Right lobe of liver (tissue), 6 donors: ENCODE results near the gene CORO2B. TPM values are rescaled to one million over a fixed set of nuclear protein-coding genes. Genes with fewer than 3 reads are reported as not detected.

Source experiments
- ATAC-seq, 4 donors: fragments of 200-7000 bp; cut with Tn5 transposase; one replicate each; pipeline ENCODE4 v1.9.1; 2020; ENCODE audit warnings: mild to moderate bottlenecking in 4 of 4, moderate library complexity in 4 of 4
- DNase-seq, 3 donors: peaks; one replicate each; pipeline ENCODE4 v3.0.0-alpha.2; 2020
- H3K27ac ChIP-seq, 3 donors: fragments of 200-600 bp; one replicate each; pipeline ENCODE4 v1.8.0; 2022
- H3K27me3 ChIP-seq, 2 donors: fragments of 200-600 bp; one replicate each; pipeline ENCODE4 v1.8.0; 2022
- H3K36me3 ChIP-seq, 4 donors: fragments of 200-600 bp; sonication (generic) in 1 of 4; one replicate each; pipeline versions ENCODE4 v1.5.1 to v1.8.0; 2017 to 2022; ENCODE audit warnings: control low read depth in 1 of 4
- H3K4me1 ChIP-seq, 4 donors: fragments of 200-600 bp; sonication (generic) in 1 of 4; one replicate each; pipeline versions ENCODE4 v1.5.1 to v1.8.0; 2017 to 2022; ENCODE audit warnings: control low read depth in 1 of 4
- H3K4me3 ChIP-seq, 3 donors: fragments of 200-600 bp; one replicate each; pipeline ENCODE4 v1.8.0; 2022
- H3K9me3 ChIP-seq, 4 donors: fragments of 200-600 bp; sonication (generic) in 1 of 4; one replicate each; pipeline versions ENCODE4 v1.5.1 to v1.8.0; 2017 to 2022; ENCODE audit warnings: control low read depth in 1 of 4
- POLR2A ChIP-seq: fragments of 450-650 bp; IDR thresholded peaks from one replicate; pipeline ENCODE4 v1.6.1; 2017; ENCODE audit warnings: antibody characterized with exemption, mild to moderate bottlenecking
- WGBS: methylation state at CpG from one replicate; pipeline ENCODE4 v1.1.6; 2018; ENCODE audit warnings: low coverage, low lambda C conversion rate; ENCODE audit not compliant: insufficient coverage; ENCODE audit errors: missing lambda C conversion rate; 5-methylcytosine and 5-hydroxymethylcytosine counted together
- intact Hi-C, 2 donors: fragments of 100-400 bp; cut with DNase I; formaldehyde crosslinking; loops; one replicate each; pipeline versions ENCODE4 v1.11.2 to v1.14.1; 2022
- total RNA-seq, 6 experiments: library from RNA; depleted of rRNA in 2 of 6; stranded (reverse); fragments of >200 nt in 2 of 6; fragmentation: NEBNext Ultra II Directional in 3 of 6; extraction: Animal tissue kit (Norgen Biotek cat#: 25700) in 3 of 6; gene quantifications; one replicate each; pipeline versions ENCODE4 v1.1.0 to v1.2.4, GENCODE V29; 2016 to 2023
- TF ChIP-seq, protein P1 (sequence below), 4 donors: fragments of 200-600 bp in 3 of 4; fragments of 450-650 bp in 1 of 4; IDR thresholded peaks; one replicate each; pipeline versions ENCODE4 v1.5.1 to v1.8.0; 2016 to 2022; ENCODE audit warnings: antibody characterized with exemption in 4 of 4, mild to moderate bottlenecking in 2 of 4
- donor health status: DM: no; HTN: yes; CAD: no.
- donor health status: DM: no; HTN: no; CAD: no.
- donor health status: DM: no; HTN: no; CAD: no.
- donor health status: DM: no; HTN: yes; CAD: no.
- donor health status: DM: no; HTN: yes; CAD: no.

CORO2B gene
- total RNA-seq, 6 experiments from 2014 or later = 0.18 to 0.68 (median 0.41) TPM

DNA sequence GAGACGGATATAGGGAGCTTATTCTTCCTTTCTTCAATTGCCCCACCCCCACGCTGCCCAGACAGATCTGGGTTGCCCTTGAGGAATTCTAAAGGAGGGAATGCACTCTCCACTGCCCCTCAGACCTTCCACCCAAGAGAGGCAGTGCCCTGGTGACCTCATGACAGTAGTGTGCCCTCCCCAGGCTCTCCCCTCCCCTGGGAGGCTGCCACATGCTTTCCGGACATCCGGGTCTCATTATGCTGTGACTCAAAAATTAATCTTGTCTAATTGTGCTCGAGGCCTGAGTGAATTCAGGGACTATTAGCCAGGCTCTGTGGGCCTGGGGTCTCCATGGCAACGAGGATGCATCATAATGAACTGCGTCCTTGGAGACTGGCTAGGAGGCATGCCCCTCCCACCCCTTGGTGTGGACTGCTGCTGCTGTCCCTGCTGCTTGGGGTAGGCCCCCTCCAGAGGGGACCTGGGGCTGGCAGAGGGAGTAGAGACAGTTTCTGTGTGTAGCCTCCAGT lies 20.8 kb downstream of the CORO2B start:
- Histone ChIP-seq H3K27ac (no peak overlapping the region), H3K9me3 (no peaks in the 10 kb centered on the region), H3K4me1 (no peaks in the 10 kb centered on the region), H3K36me3 (no peaks in the 10 kb centered on the region), H3K27me3 (no peaks in the 10 kb centered on the region), H3K4me3 (no peak overlapping the region)
- DNase-seq (peak in 1 of 3 donors; percentile 15), ATAC-seq (no peak)
- intact Hi-C loops = no loop called here
- TF ChIP-seq, protein P1, sequence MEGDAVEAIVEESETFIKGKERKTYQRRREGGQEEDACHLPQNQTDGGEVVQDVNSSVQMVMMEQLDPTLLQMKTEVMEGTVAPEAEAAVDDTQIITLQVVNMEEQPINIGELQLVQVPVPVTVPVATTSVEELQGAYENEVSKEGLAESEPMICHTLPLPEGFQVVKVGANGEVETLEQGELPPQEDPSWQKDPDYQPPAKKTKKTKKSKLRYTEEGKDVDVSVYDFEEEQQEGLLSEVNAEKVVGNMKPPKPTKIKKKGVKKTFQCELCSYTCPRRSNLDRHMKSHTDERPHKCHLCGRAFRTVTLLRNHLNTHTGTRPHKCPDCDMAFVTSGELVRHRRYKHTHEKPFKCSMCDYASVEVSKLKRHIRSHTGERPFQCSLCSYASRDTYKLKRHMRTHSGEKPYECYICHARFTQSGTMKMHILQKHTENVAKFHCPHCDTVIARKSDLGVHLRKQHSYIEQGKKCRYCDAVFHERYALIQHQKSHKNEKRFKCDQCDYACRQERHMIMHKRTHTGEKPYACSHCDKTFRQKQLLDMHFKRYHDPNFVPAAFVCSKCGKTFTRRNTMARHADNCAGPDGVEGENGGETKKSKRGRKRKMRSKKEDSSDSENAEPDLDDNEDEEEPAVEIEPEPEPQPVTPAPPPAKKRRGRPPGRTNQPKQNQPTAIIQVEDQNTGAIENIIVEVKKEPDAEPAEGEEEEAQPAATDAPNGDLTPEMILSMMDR (IDR thresholded peaks at IDR 0.05) = no peak
- no peak for TF ChIP-seq POLR2A
- 56% methylated on average over 7 of the region's 7 CpGs for WGBS

DNA sequence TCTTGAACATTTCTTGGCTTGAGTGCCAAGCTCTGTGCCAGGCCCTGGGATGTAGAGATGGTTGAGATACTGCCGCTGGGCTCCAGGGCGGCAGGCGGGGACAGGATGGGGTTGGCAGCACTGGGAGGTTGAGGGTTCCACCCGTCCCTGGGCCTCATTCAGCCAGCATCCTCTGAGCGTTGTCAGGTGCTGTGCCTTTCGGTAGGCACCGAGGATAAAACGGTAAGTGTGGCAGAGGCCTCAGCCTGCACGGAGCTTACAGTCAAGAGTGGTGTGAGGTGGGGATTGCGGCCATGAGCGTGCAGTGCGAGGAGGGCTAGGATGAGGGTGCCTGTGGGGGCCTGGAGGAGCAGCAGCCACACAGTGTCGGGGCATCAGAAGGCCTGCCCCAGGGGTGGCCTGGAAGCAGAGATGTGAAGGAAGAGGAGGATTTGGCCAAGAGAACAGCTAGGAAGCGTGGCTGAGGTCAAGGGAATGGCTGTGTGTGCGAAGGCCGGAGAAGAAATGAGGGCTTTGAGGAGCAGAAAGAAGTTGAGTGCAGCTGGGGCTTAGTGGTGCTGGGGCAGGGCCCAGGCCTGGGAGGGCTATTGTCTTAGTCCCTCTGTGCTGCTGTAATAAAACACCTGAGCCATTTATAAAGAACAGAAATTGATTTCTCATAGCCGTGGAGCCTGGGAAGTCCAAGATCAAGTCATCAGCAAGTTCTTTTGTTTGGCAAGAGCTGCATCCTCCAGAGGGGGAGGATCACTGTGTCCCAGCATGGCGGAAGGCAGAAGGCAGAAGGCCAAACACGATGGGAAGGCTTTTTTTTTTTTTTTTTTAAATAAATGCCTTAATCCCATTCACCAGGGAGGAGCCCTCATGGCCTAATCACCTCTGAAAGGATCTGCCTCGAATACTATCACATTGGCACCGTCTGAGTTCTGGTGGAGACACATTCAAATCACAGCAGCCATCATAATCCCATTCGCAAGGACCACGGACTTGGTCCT lies 22.7 kb downstream of the CORO2B start:
- Histone ChIP-seq H3K4me3 (no peak overlapping the region), H3K27ac (no peak overlapping the region), H3K9me3 (no peaks in the 10 kb centered on the region), H3K27me3 (no peaks in the 10 kb centered on the region), H3K36me3 (no peaks in the 10 kb centered on the region), H3K4me1 (no peaks in the 10 kb centered on the region)
- no peak for TF ChIP-seq POLR2A
- TF ChIP-seq, protein P1 (IDR thresholded peaks at IDR 0.05) = no peak
- no peak for DNase-seq
- ATAC-seq = peak in 2 of 4 donors; percentile 40 to 41
- intact Hi-C loops = no loop called here
- 76% methylated on average over 23 of the region's 23 CpGs for WGBS

DNA sequence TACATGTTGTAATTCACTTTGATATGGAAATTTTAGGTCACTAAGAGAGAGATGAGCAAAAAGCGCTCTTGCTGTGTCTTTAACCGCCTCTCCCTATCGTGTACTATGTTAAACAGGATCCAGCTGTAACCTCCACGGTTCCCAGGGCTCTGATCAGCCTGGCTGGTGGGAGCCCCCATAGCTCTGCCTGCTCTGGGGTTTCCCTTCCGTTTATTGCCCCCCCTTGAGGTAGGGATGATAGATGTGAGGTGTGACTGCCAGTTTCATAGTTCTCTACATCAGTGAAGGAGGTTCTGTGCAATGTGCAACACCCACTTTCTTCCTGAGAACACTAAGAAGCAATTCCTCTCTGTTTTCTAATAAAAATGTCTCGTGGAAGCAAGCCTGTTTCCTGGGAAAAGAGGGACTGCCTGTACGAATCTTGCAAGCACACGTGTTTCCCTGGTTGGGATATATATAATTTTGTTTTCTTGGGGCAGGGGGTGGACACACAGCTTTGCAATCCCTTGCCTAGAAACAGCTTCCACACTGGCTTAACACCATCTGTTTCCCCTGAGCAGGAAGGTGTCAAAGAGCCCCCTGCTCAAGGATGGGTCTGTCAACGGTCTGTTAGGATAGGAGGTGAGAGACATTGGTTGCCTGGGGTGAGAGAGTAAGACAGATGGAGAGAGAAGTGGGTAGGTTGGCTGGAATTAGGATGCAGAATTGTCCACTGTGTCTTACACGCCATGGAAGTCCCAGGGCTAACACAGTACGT lies 23.8 kb downstream of the CORO2B start:
- DNase-seq (no peak), ATAC-seq (no peak)
- intact Hi-C loops = no loop called here
- H3K36me3 ChIP-seq = no peaks in the 10 kb centered on the region
- H3K9me3 ChIP-seq = no peaks in the 10 kb centered on the region
- no peaks in the 10 kb centered on the region for H3K4me1 ChIP-seq
- no peak for TF ChIP-seq POLR2A
- TF ChIP-seq, protein P1 (IDR thresholded peaks at IDR 0.05) = no peak
- H3K4me3 ChIP-seq = no peak overlapping the region
- no peaks in the 10 kb centered on the region for H3K27me3 ChIP-seq
- no peak overlapping the region for H3K27ac ChIP-seq
- 68% methylated on average over 10 of the region's 11 CpGs for WGBS

DNA sequence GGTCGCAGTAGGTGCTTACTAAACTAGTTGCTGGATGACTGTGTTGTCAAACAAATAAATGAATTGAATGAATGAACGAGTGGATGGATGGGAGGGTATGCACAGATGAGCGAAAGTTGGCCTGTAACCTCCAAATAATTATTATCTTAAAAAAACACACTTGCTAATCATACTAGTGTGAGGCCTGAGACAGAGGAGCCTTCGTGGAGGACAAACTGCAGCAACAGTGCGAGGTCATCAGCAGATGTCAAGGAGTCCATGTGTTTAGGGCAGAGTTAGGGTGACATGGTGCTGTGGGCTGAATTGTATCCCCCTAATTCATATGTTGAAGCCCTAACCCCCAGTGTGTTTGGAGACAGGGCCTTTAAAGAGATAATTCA lies 24.4 kb downstream of the CORO2B start:
- ATAC-seq = no peak
- Histone ChIP-seq H3K27ac (no peak overlapping the region), H3K4me3 (no peak overlapping the region), H3K9me3 (no peaks in the 10 kb centered on the region), H3K36me3 (no peaks in the 10 kb centered on the region), H3K27me3 (no peaks in the 10 kb centered on the region), H3K4me1 (no peaks in the 10 kb centered on the region)
- no peak for DNase-seq
- no peak for TF ChIP-seq POLR2A
- TF ChIP-seq, protein P1 (IDR thresholded peaks at IDR 0.05) = no peak
- WGBS = 80% methylated on average over 3 of the region's 5 CpGs
- intact Hi-C loops = no loop called here
